Measurements from ENCODE around the gene CRABP2. TPM values are rescaled to one million over a fixed set of nuclear protein-coding genes. Genes with fewer than 3 reads are reported as not detected.

Gene CRABP2
- total RNA-seq, 1 experiment from 2014 or later: 209 TPM

GRCh38 chr1:156656806-156657740 is 48.3 kb downstream of the CRABP2 start:
- Histone ChIP-seq H3K27me3 (ENCODE audit: insufficient read depth, low read length) (no peaks in the 10 kb centered on the region), H3K4me3 (replicated peaks in 1 of 2; ENCODE audit: low read depth in 1 of 2, low read length in 2 of 2) (no peak overlapping the region), H3K79me2 (ENCODE audit: insufficient read depth, low read length) (peaks cover 91% of the 10 kb centered on the region), H3K4me1 (ENCODE audit: control insufficient read depth in 1 of 2, insufficient read depth in 2 of 2, low read length in 2 of 2) (peaks cover 23 to 47% of the 10 kb centered on the region in 2 experiments), H3K27ac (ENCODE audit: low read depth, low read length) (no peak overlapping the region; the same call in 1 of the 2 replicates), H3K4me2 (ENCODE audit: low read length) (peak overlapping the region; percentile 94), H3K9me2 (ENCODE audit: insufficient read depth) (no peaks in the 10 kb centered on the region), H4K20me1 (ENCODE audit: insufficient read depth) (peaks cover 10% of the 10 kb centered on the region; the same call in 1 of the 2 replicates), H3K36me3 (ENCODE audit: control insufficient read depth in 1 of 2, insufficient read depth in 2 of 2, low read length in 2 of 2) (peaks cover 20 to 39% of the 10 kb centered on the region in 2 experiments), H2AFZ (ENCODE audit: low read depth, low read length, poor library complexity, severe bottlenecking) (no peak overlapping the region), H3K9me3 (ENCODE audit: control insufficient read depth in 1 of 2, insufficient read depth in 1 of 2, low read depth in 1 of 2, low read length in 2 of 2) (no peaks in the 10 kb centered on the region), H3K9ac (ENCODE audit: low read length) (no peak overlapping the region)
- POLR2A ChIA-PET: no interaction called here
- intact Hi-C loops (cut with micrococcal nuclease): loop anchor here (1.0 kb wide), 1 partner anchor 30 kb away; no protein-coding TSS in a partner anchor
- TF ChIP-seq ZBTB33 (IDR thresholded peaks at IDR 0.05; ENCODE audit: extremely low read depth, insufficient replicate concordance, low read length): no peak
- peak; percentile 10 for TF ChIP-seq YY1 (IDR thresholded peaks at IDR 0.05; ENCODE audit: extremely low read depth, insufficient replicate concordance, low read depth, low read length)
- no peak for TF ChIP-seq EZH2phosphoT487 (IDR thresholded peaks at IDR 0.05; ENCODE audit: borderline replicate concordance)
- TF ChIP-seq CTCF (IDR thresholded peaks at IDR 0.05 in 2 of 3, conservative IDR thresholded peaks at IDR 0.05 in 1 of 3; ENCODE audit: borderline replicate concordance in 1 of 3, insufficient read depth in 1 of 3, low read depth in 2 of 3, low read length in 2 of 3): peak in 2 of 3 experiments; percentile 90 to 92; a peak in 4 of 6 replicates
- TF ChIP-seq POLR2AphosphoS5 (IDR thresholded peaks at IDR 0.05; ENCODE audit: low read depth, low read length): 0 out of 2 replicates have a peak, but pooled peaks have one; percentile 8
- TF ChIP-seq ZNF274 (IDR thresholded peaks at IDR 0.05; ENCODE audit: low read depth, low read length): no peak
- TF ChIP-seq MAX (IDR thresholded peaks at IDR 0.05): no peak
- TF ChIP-seq REST (IDR thresholded peaks at IDR 0.05; ENCODE audit: low read depth): no peak
- no peak for TF ChIP-seq ZFX (IDR thresholded peaks at IDR 0.05)
- RAD21 ChIA-PET (ENCODE audit: low non-redundant PET in 1 of 2, low total read pairs in 2 of 2, uncharacterized antibody in 2 of 2, unreplicated experiment in 2 of 2): interaction anchor here in 1 of 2 experiments (0.6 kb wide), 1 partner anchor 28 kb away, joined by 3 read pairs; no protein-coding TSS in a partner anchor
- BruUV-seq (replicated peaks): no TSS peak
- ATAC-seq (0 out of 2 replicates have a peak, but pooled peaks have one; percentile 19), DNase-seq (ENCODE audit: low read depth, low spot score) (no peak)
- CTCF ChIA-PET: interaction anchor here (0.9 to 1.2 kb wide), 4 partner anchors 20 to 69 kb away, joined by 3 to 5 read pairs (median 4); partner anchors contain the start of genes CRABP2 and NES

Measured in HCT116 (cell line).